ENCODE measurements around the gene FOXF1. TPM values are rescaled to one million over a fixed set of nuclear protein-coding genes. Genes with fewer than 3 reads are reported as not detected.

Gene FOXF1
- total RNA-seq, 1 donor from 2014 or later = 0.69 TPM

DNA sequence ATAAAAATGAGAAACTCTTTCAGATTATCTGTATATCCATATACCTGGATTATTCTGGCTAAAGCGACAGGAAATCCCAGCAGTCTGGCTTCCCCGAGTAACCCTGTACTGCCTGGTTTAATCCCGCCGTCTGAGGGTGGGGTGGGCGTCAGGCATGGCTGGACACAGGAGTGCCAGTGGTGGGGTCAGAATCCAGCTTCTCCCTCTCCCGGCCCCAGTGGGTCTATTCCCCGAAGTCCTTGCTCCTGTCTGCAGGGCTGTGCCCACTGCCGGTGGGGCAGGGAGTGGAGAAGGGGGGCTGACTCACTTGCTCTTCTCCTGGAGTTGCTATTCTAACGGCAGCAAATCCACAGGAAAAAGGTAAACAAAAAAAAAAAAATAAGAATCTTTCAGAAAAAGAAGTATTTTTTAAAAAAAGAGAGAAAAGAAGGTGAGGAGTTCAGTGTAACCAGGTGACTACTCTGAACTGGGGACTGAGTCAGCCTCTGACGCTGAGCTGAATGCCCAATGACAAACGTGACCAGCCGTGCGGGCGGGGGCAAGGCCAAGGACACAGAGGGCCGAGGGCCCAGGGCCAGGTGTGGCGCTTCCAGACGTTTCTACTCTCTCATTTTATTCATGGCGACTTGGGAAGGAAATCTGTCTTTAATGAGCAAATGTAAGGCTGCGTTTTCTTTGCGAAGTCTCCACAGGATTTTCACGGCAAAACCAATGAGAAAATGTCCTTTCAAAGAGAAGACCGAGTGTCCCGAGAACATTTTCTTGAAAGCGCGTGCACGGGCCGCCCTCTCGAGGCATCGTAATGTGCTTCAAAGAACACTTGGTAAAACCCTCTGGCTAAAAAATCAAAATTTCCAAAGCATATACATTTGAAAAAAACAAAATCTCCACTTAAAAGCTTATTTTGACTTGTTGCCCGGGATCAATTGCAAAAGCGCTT, 20.2 kb downstream of the FOXF1 start:
- H3K4me1 Mint-ChIP-seq (ENCODE audit: unreplicated experiment) = no peaks in the 10 kb centered on the region
- no peak overlapping the region for H3K27ac Mint-ChIP-seq (ENCODE audit: unreplicated experiment)
- no peaks in the 10 kb centered on the region for H3K27me3 Mint-ChIP-seq (ENCODE audit: unreplicated experiment)
- peaks cover 12% of the 10 kb centered on the region for H3K36me3 Mint-ChIP-seq (ENCODE audit: low read depth, unreplicated experiment)
- no peaks in the 10 kb centered on the region for H3K9me3 Mint-ChIP-seq (ENCODE audit: unreplicated experiment)
- H3K4me3 Mint-ChIP-seq (ENCODE audit: unreplicated experiment) = no peak overlapping the region
- no peak for DNase-seq (ENCODE audit: low spot score)
- TF ChIP-seq, protein P1, sequence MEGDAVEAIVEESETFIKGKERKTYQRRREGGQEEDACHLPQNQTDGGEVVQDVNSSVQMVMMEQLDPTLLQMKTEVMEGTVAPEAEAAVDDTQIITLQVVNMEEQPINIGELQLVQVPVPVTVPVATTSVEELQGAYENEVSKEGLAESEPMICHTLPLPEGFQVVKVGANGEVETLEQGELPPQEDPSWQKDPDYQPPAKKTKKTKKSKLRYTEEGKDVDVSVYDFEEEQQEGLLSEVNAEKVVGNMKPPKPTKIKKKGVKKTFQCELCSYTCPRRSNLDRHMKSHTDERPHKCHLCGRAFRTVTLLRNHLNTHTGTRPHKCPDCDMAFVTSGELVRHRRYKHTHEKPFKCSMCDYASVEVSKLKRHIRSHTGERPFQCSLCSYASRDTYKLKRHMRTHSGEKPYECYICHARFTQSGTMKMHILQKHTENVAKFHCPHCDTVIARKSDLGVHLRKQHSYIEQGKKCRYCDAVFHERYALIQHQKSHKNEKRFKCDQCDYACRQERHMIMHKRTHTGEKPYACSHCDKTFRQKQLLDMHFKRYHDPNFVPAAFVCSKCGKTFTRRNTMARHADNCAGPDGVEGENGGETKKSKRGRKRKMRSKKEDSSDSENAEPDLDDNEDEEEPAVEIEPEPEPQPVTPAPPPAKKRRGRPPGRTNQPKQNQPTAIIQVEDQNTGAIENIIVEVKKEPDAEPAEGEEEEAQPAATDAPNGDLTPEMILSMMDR (IDR thresholded peaks at IDR 0.05; ENCODE audit: unreplicated experiment) = no peak

GRCh38 chr16:86531191-86531545, 20.8 kb downstream of the FOXF1 start:
- Mint-ChIP-seq H3K27ac (ENCODE audit: unreplicated experiment) (no peak overlapping the region), H3K27me3 (ENCODE audit: unreplicated experiment) (no peaks in the 10 kb centered on the region), H3K36me3 (ENCODE audit: low read depth, unreplicated experiment) (peaks cover 18% of the 10 kb centered on the region), H3K9me3 (ENCODE audit: unreplicated experiment) (no peaks in the 10 kb centered on the region), H3K4me3 (ENCODE audit: unreplicated experiment) (no peak overlapping the region), H3K4me1 (ENCODE audit: unreplicated experiment) (no peaks in the 10 kb centered on the region)
- TF ChIP-seq, protein P1 (IDR thresholded peaks at IDR 0.05; ENCODE audit: unreplicated experiment) = no peak
- no peak for DNase-seq (ENCODE audit: low spot score)

DNA sequence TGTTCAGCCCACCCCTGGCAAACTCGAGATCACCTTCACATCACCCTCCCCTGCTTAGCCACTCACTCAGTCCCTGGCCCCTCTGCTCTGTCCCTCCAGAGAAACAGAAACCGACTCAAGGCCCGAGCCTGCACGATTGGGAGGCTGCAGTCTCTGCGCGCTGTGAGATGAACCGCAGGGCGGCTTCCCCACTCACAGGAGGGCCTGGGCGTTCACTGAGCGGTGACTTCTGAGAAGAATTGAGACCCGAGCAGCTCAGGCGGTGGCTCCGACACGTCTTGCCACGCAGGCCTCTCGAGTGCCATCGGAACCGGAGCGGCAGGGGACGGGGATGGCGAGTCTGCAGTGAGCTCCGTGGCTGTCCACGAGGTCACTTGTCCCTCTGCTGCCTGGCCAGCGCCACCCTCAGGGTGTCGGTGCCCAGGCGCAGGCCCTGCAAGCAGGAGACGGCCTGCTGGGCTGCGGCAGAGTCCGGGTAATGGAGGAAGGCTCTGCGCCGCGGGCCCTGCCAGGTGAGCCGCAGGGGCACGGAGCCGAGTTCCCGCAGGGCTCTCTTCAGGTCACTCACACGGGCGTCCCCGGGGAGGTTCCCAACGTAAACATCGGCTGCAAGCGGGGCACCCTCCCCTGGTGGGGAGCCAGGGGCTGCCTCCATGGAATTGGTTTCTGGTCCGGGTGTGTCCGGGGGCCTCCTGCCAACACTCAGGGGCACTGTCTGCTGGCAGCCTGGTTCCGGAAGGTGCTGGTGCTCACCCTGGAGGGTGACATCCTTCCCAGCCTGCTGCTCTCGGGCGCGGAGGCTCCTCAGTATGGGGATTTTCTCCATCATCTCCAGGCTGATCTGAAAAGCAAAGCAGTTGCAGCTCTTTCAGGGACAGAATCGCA, 21.6 kb downstream of the FOXF1 start:
- Mint-ChIP-seq H3K4me1 (ENCODE audit: unreplicated experiment) (no peaks in the 10 kb centered on the region), H3K4me3 (ENCODE audit: unreplicated experiment) (no peak overlapping the region), H3K27me3 (ENCODE audit: unreplicated experiment) (no peaks in the 10 kb centered on the region), H3K36me3 (ENCODE audit: low read depth, unreplicated experiment) (peaks cover 21% of the 10 kb centered on the region), H3K9me3 (ENCODE audit: unreplicated experiment) (no peaks in the 10 kb centered on the region), H3K27ac (ENCODE audit: unreplicated experiment) (no peak overlapping the region)
- TF ChIP-seq, protein P1 (IDR thresholded peaks at IDR 0.05; ENCODE audit: unreplicated experiment) = no peak
- no peak for DNase-seq (ENCODE audit: low spot score)

DNA sequence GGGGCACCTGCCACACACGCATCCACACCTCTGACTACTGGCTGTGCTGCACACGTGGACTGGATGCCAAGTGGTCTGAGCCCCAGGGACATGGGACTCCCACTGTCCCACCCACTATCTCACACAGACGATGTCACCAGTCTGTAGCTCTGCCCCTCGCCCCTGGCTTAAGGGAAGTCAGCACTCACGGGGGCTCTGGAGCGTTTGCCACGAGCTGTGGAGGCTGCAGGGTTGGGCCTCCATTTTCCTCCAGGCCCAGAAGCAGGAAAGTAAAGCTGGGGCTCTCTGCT, 22.1 kb downstream of the FOXF1 start:
- no peaks in the 10 kb centered on the region for H3K27me3 Mint-ChIP-seq (ENCODE audit: unreplicated experiment)
- H3K4me3 Mint-ChIP-seq (ENCODE audit: unreplicated experiment) = no peak overlapping the region
- TF ChIP-seq, protein P1 (IDR thresholded peaks at IDR 0.05; ENCODE audit: unreplicated experiment) = no peak
- DNase-seq (ENCODE audit: low spot score) = no peak
- H3K36me3 Mint-ChIP-seq (ENCODE audit: low read depth, unreplicated experiment) = peaks cover 21% of the 10 kb centered on the region
- no peak overlapping the region for H3K27ac Mint-ChIP-seq (ENCODE audit: unreplicated experiment)
- H3K9me3 Mint-ChIP-seq (ENCODE audit: unreplicated experiment) = no peaks in the 10 kb centered on the region
- no peaks in the 10 kb centered on the region for H3K4me1 Mint-ChIP-seq (ENCODE audit: unreplicated experiment)

Data from endothelial cell (in vitro differentiated cells).